NCI-H1436 treated with DMSO at 0.1 percent for 48 hours (cell line): Measurements from ENCODE around the gene C7orf33.

Experiments
- DNase-seq: peaks from one replicate; lab custom pipeline; 2025; lab: John Stamatoyannopoulos, UW

C7orf33 gene

DNA sequence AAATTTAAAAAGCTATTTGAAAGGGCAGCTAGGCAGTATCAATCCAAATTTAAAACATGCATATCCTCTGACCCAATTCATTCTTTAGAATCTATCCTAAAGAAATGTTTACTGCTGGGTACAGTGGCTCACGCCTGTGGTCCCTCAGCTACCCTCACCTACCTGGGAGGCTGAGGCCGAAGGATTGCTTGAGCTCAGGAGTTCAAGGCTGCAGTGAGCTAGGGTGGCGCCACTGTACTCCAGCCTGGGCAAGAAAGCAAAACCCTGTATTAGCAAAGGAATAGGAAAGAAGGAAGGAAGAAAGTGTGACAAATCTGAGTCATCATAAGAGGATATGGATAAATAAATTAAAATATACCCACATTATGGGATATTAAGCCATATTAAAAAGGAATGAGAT is 36.3 kb downstream of the C7orf33 start:
- DNase-seq, result no peak

GRCh38 chr7:148628011-148628410 is 37.4 kb downstream of the C7orf33 start:
- no peak for DNase-seq

GRCh38 chr7:148630078-148630477 is 39.5 kb downstream of the C7orf33 start:
- DNase-seq, result no peak

GRCh38 chr7:148633761-148634160 is 43.2 kb downstream of the C7orf33 start:
- DNase-seq, result no peak

GRCh38 chr7:148637094-148637493 is 46.5 kb downstream of the C7orf33 start:
- DNase-seq, result no peak

DNA sequence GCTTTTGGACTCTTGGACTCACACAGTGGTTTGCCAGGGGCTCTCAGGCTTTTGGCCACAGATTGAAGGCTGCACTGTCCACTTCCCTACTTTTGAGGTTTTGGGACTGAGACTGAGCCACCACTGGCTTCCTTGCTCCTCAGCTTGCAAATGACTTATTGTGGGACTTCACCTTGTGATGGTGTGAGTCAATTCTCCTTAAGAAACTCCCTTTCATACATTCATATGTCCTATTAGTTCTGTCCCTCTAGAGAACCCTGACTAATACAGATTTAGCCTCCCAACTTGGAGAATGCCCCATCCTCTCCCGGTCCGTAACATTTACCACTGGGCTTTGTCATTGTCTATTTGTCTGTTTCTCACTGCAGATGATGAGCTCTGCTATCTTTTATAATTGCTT is 55.3 kb downstream of the C7orf33 start:
- DNase-seq, result no peak

DNA sequence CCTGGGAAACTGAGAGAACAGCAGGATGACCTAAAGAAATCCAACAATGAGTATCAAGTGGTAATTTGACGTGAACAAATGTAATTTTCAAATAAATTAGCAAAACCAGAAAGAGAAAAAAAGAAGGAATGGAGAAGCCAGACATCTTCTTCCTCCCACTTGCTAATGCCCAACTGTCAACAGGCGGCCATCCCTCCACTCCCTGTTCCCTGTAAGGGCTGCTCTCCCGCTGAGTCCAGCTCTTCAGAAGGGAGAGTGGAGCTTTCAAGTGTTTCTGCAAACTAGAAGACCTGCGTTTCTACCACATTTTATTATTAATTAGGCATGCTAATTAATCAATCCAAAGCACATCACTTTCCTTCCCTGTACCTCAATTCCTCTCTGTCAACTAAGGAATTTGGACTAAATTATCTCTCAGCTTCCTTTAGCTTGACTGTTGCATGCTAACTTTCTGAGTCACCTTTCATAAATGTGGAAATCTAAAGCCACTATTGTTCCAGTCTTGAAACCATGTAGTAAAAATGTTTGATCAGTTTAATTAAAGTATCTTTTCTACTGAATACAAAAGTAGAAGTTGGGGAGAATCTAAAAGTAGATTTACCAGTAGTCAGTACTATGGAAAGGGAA is 59.8 kb downstream of the C7orf33 start:
- no peak for DNase-seq

DNA sequence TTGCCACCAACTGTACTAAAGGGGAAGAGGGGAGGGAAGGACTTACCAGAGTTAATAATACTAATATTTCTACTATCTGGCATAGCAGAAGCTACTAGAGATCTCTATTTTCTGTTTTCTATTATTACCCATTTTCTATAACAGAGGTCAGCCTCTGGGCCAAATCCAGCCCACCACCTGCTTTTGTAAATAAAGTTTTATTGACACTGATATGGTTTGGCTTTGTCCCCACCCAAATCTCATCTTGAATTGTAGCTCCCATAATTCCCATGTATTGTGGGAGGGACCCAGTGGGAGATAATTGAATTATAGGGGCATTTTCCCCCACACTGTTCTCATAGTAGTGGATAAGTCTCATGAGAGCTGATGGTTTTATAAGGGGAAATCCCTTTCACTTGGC is 62.2 kb downstream of the C7orf33 start:
- no peak for DNase-seq

- DNase-seq, result no peak
Observed at GRCh38 chr7:148657929-148658328, 67.4 kb downstream of the C7orf33 start.

DNA sequence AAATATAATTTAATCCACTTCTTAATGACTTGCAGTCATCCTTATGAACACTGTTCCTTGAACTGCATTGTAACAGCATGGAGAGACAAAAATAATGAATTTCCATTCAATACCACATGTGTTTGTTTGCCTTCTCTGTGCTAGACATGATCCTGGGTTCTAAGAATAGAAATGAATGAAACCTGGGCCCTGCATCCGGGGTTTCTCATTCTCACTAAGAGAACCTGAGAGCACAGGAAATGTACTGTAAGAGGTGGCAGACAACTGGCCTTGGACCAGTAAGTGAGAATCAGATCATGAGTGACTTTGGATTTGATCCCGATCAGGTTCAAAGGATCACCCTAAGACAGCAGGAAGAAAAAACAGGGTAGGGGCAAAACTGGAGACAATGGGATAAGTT is 70.9 kb downstream of the C7orf33 start:
- no peak for DNase-seq

DNA sequence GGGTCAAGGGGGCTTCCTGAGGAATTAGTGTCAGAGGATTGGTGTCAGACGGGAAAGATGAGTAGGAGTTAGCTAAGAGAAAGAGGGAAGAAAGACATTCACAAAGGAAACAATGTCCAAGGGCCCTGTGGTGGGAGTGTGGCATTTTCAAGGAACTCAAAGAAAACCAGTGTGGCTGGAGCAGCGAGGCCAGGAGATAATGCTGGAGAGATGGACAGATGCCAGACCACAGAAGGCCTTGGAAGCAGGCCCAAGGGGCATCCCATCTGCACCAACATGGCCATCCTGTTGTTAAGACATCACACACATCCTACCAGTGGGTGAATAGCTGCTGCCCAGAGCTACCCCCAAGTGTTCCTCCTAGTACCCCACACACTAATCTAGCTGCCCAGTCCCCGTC is 72.1 kb downstream of the C7orf33 start:
- DNase-seq, result no peak

DNA sequence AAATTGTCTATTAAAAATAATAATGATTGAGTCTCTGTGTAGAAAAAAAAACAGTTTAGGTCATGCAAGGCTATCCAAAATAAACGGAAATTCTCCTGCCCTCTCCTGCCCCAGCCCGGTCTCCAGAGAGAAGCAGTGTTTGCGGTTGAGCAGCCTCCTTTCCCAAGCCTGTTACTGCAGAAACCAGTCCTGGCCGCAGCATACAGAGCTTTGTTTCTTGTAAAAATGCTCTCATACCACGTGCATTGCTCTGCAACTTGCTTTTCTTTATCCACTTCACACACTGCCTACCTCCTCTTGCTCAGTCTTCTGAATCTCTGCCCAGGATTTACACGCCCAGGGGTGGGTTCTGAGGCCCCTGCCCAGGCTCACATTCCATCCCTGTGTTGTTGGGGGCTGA is 73.8 kb downstream of the C7orf33 start:
- no peak for DNase-seq

- no peak for DNase-seq
Observed at GRCh38 chr7:148665221-148665620, 74.7 kb downstream of the C7orf33 start.
